ENCODE data around the gene TMED8. TPM values are rescaled to one million over a fixed set of nuclear protein-coding genes. Genes with fewer than 3 reads are reported as not detected.
"Not testable (repeated sequence)": the region's sequence is repeated elsewhere in the genome, so short reads cannot be mapped to it uniquely, and the experiment has no call there.

The TMED8 gene
- 13.0 TPM for total RNA-seq

- peak; percentile 86 for DNase-seq (ENCODE audit: low spot score)
These were observed at the start of gene TMED8, which contains the start of gene SAMD15 for GRCh38 chr14:77376771-77377501. Gene TMED8, minus strand, starts transcription at chr14:77377094. Its CDS starts 41 bp downstream, at chr14:77377053. Gene SAMD15, plus strand, starts transcription at chr14:77377379. Its CDS starts 40 bp downstream, at chr14:77377419.

- no peak for DNase-seq (ENCODE audit: low spot score)
These were observed 49.5 kb upstream of the TMED8 start for GRCh38 chr14:77426396-77426795.

- no peak for DNase-seq (ENCODE audit: low spot score)
These were observed 48.0 kb upstream of the TMED8 start for GRCh38 chr14:77424862-77425261.

- no peak for DNase-seq (ENCODE audit: low spot score)
These were observed 46.5 kb upstream of the TMED8 start, which contains the start of gene NOXRED1 for GRCh38 chr14:77423423-77423822. Gene NOXRED1, minus strand, starts transcription at chr14:77423523. Its CDS starts 634 bp downstream, at chr14:77422889.

- DNase-seq (ENCODE audit: low spot score): no peak
These were observed 44.3 kb upstream of the TMED8 start for GRCh38 chr14:77421201-77421600.

GRCh38 chr14:77416836-77417235, 39.9 kb upstream of the TMED8 start:
- no peak for DNase-seq (ENCODE audit: low spot score)

- not testable (repeated sequence) for DNase-seq (ENCODE audit: low spot score)
These were observed 39.2 kb upstream of the TMED8 start for GRCh38 chr14:77416098-77416497.

GRCh38 chr14:77415403-77416030, 38.6 kb upstream of the TMED8 start:
- DNase-seq (ENCODE audit: low spot score): not testable (repeated sequence)

GRCh38 chr14:77409131-77409533, 32.2 kb upstream of the TMED8 start:
- DNase-seq (ENCODE audit: low spot score): no peak

GRCh38 chr14:77407158-77407557, 30.3 kb upstream of the TMED8 start:
- DNase-seq (ENCODE audit: low spot score): no peak

- DNase-seq (ENCODE audit: low spot score): no peak
These were observed 29.8 kb upstream of the TMED8 start for GRCh38 chr14:77406718-77407117.

- no peak for DNase-seq (ENCODE audit: low spot score)
These were observed 29.2 kb upstream of the TMED8 start for GRCh38 chr14:77406086-77406485.

GRCh38 chr14:77403768-77404167, 26.9 kb upstream of the TMED8 start:
- no peak for DNase-seq (ENCODE audit: low spot score)

GRCh38 chr14:77400216-77400615, 23.3 kb upstream of the TMED8 start:
- no peak for DNase-seq (ENCODE audit: low spot score)

GRCh38 chr14:77390188-77390587, 13.3 kb upstream of the TMED8 start:
- no peak for DNase-seq (ENCODE audit: low spot score)

GRCh38 chr14:77378701-77379100, 1.8 kb upstream of the TMED8 start:
- DNase-seq (ENCODE audit: low spot score): no peak

GRCh38 chr14:77377502-77377844, 579 bp upstream of the TMED8 start:
- DNase-seq (ENCODE audit: low spot score): no peak

- peak; percentile 11 for DNase-seq (ENCODE audit: low spot score)
These were observed 722 bp downstream of the TMED8 start for GRCh38 chr14:77375973-77376770.

- no peak for DNase-seq (ENCODE audit: low spot score)
These were observed 1.5 kb downstream of the TMED8 start for GRCh38 chr14:77375164-77375950.

- DNase-seq (ENCODE audit: low spot score): no peak
These were observed 4.5 kb downstream of the TMED8 start for GRCh38 chr14:77372304-77372841.

GRCh38 chr14:77369285-77369684, 7.6 kb downstream of the TMED8 start:
- DNase-seq (ENCODE audit: low spot score): no peak
